CD4-positive, alpha-beta T cell treated with Interleukin-1 beta for 1 hour (primary cell): ENCODE results near the gene SEPTIN5.

ENCODE experiments used
- DNase-seq, 2 donors: peaks; one replicate each; pipeline ENCODE4 v3.0.0-alpha.2; 2020 to 2022

SEPTIN5 gene

DNA sequence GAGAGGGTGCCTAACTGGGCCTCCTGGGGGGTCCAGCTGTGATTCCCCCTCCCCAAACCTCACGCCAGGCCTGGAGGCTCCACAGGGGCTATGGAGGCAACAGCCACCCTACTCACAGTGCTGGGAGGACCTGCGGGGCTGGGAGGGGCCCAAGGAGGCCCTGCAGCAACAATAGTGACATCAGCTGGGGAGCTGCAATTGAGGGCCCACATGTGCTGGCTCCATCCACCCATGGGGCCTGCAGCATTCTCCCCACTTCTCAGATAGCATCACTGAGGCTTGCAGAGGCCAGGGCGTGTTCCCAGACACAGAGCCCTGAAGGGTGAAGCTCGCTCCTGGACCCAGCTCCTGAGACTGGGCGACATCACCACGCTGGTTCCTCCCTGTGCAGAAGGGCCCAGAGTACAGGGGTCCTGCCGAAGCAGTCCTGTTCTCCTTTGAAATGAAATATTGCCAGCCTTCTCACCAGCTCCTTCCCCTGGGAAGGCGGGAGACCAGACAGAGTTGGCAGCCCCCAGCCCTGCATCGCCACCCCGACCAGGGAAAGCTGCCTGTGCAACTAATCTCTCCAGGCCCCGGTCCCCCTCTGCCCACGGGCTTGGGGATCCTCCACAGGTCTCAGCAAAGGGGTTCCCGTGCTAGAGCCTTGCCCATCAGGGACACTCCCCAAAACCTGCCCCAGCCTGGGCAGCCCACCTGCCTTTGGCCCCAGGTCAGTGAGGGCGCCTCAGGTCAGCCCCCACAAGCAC lies 37.4 kb downstream of the SEPTIN5 start:
- DNase-seq, result no peak

DNA sequence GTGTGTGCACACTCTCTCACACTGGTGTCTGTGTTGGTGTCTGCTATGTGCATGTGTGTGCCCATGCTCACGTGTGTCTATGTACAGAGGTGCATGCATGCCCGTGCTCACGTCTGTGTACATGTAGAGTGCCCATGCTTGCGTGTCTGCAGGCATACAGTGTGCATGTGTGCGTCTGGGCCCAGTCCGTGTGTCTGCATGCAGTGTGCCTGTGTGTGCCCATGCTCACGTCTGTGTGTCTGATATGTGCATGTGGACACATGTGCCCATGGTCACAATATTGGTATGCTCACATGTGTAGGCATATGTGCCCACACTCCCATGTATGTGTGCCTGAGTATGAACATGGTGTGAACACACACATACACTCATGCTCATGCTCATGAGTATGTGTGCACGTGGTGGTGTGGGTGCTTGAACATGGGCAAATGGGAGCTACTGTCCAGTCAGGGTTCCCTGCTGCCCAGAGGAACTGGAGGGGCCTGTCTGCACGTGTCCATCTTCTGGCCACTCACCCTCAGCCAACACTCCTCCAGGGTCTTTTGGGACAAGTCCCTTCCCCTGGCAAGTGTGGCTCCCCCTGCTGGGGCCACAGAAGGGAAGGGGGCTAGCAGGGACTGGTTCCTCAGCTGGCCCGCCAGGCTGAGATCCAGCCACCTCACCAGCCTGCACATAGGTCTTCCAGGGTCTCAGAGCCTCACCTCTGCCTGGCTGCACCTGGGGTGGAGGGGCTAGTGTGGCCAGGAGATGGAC lies 39.0 kb downstream of the SEPTIN5 start:
- DNase-seq, result no peak

DNA sequence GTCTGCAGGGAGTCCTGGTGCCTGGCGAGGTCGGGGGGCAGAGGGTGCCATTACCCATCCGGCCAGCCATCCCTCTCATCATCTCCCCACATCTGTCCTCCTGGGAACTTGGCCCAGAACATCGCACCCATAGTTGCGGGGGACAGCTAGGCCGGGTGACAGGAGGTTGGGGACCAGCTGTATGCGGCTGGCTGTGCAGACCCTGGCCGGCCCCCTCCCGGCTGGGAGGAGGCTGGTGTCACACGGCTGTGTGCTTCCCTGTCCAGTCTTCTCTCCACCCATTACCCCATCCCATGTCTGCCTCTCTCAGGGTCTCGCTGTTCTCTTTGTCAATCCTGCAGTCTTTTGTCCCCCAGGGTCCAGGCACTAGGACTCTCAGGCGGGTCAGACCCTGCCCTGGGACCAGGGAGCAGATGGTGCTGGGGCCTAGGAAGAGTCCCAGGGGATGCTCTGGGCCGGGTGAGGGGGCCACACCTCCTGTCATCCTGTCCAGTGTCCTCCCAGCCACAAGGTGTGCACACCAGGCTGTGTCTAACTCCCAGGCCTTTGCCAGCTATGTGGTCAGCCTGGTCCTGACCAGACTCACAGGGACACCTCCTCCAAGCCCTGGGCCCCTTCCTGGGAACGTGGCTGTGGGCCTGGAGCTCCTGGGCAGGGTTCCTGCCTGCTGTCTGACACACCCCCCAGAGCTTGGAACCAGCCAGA lies 39.8 kb downstream of the SEPTIN5 start:
- DNase-seq, result no peak

DNA sequence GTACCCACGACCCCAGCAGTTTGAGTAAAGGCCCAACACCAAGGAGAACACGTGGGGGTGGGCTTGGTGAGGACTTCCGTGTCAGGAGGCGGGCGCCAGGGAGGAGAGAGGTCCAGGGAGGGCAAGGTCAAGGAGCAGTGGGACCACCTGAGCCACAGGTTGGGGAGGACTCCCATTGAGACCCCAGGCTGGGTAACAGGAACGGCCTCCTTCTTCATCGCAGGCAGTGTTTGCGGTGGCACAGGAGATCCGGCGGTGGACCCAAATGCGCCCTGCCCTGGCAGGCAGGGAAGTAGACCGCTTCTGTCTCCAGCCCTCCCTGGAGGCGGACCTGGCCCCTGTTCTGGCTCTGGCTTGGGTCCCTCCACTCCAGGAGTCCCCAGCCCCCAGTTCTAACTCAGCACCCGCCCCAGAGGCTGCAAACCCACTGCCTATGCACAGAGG lies 40.4 kb downstream of the SEPTIN5 start:
- DNase-seq, result no peak

GRCh38 chr22:19755145-19755710 lies 40.9 kb downstream of the SEPTIN5 start:
- DNase-seq, result no peak

- DNase-seq, result no peak
Observed at GRCh38 chr22:19755722-19756287, 41.5 kb downstream of the SEPTIN5 start.

DNA sequence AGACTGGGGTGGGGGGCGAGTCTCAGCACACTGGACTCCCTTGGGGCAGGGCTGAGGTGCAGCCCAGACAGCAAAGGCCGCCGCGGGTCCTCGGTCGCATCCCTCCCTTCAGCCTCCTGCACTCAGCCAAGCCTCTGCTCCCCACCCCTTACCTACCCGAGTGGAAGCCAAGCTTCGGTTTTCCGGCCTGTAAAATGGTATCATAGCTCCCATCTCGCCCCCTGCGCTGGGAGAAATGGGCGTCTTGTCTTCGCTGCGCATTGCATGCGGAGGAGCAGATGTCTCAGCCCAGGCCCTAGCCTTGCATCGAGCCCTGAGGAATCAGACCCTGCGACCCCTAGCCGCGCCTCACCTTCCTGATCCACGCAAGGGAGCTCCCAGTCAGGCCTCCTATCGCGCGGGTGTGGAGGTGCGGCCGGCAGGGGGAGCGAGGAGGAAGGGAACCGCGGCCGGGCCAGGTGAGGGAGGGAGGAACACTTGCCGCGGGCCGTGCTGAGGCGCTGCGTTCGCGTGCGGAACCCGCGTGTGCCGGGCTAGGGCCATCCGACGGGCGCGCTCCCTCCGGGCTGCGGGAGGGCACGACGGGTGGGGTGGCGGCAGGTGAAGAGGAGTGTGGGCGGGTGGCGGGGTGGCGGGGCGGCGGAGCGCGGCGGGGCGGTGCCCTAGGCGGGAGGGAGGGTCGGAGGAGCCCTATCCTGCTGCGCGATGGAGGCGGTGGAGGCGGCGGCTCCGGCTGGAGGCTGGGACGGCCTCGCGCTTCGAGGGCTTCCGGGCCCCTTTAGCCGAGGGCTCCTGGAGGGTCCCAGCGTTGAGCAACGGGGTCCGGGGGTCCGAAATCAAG lies 42.2 kb downstream of the SEPTIN5 start:
- DNase-seq, result peak; percentile 68 to 71

GRCh38 chr22:19757140-19757984 lies 43.1 kb downstream of the SEPTIN5 start:
- DNase-seq, result no peak

DNA sequence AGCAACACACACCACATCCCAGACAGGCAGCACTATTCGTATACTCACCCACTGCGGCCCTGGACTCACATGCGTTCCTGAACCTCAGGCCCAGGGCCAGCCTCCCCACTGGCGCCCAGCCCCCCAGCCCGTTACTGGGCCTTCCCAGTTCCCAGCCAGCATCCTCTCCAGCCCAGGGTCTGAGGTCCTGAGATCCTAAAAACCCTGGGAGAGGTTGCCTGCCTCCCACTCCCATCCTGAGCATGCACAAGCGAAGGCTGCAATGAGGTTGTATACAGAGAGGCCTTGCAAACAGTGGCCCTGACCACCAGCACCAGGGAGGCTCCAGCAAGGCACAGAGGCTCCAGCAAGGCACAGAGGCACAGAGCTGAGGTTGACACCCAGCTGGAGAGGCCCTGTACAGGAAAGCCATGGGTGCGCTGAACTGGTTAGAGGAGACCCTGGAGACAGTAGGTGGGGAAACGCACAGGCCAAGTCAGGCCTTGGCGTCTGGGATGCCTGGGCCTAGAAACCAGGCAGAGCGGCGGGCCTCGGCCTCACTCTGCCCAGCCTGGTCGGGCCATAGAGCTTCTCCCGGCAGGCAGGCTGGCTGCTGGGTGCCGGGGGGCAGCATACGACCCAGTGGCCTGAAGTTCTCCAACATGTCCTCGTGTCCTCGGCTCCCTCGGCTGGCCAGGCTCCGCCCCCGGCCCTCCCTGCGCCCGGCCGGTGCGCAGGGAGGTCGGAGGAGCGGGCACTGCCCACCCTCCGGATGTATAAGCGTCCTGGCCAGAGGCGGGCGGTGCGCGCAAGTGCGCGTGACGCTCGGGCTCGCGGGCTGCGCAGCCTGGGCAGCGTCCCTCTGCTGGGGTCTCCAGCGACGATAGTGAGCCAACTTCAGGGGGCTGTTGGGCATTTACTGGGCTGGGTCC lies 43.9 kb downstream of the SEPTIN5 start:
- no peak for DNase-seq

- no peak for DNase-seq
Observed at GRCh38 chr22:19758896-19759426, 44.7 kb downstream of the SEPTIN5 start.

- DNase-seq, result no peak
Observed at GRCh38 chr22:19759427-19760057, 45.2 kb downstream of the SEPTIN5 start.

GRCh38 chr22:19760058-19760950 lies 46.0 kb downstream of the SEPTIN5 start, which contains the start of gene TBX1:
TSS of gene TBX1 (plus strand) at chr22:19760778. CDS start at chr22:19760844, 66 bp downstream.
- no peak for DNase-seq

DNA sequence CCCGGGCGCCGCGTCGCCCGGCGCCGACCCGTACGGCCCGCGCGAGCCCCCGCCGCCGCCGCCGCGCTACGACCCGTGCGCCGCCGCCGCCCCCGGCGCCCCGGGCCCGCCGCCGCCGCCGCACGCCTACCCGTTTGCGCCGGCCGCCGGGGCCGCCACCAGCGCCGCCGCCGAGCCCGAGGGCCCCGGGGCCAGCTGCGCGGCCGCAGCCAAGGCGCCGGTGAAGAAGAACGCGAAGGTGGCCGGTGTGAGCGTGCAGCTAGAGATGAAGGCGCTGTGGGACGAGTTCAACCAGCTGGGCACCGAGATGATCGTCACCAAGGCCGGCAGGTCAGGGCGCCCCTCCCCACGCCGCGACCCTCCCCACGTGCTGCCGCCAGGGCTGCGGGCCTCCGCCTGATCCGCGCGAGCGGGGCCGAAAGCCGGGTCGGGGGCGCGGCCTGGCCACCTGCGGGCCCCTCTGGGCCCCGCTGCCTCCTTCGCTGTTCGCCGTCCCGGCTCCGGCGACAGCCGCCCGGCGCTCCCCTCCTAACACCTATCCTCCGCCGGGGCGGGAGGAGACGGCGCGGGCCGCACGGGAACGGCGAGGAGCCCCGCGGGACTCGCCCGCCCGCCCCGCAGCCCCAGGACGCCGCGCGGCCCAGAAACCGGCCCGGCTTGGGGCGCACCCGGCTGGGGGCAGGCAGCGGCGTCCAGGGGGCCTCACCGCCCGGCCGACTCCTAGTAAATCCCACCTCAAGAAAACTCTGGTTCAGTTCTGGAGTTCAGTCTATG lies 46.8 kb downstream of the SEPTIN5 start:
- no peak for DNase-seq

DNA sequence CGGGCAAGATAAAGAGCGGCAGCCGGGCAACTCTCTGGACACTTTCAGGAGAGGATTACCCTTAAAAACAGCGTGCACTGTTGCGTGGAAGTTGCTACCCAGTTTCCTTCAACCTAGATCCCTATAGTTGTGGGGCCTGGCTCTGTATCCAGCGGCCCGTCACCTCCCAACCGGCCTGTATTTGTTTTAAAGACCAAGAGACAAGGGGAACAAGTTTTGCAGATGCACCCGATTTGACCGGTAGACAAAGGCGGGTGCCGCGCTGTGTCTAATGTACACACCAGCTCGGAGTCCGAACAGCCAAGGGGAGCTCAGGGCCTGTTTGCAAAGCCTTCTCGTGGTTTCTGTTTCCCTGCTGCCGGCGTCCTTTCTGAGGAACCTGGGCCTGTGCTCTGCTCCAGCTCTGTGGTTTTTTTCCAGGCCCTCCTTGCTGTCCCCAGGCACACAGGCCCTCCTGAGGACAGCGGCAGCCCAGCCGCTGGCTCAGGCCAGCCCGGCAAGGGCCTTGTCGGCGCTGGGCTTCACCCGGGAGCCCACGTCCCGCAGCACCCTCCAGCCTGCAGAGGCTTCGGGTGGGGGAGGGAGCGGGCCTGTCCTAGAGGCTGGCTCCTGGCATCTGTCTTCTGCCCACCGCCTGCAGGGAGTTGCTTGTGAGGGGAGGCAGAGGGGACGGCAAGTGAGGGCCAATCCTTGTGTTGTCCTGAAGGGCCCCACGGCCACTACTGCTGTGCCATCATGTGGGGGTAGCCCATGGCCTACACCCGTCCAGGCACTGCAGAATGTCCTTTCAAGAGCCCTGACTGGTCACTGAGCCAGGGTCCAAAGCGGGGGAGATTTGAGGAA lies 47.6 kb downstream of the SEPTIN5 start:
- no peak for DNase-seq

GRCh38 chr22:19762568-19763457 lies 48.5 kb downstream of the SEPTIN5 start:
- no peak for DNase-seq
